Amygdala (tissue), 56 donors: ENCODE data around the gene OR2B6.

ENCODE experiments used
- DNase-seq, 56 donors: peaks; one replicate each; lab custom pipeline; 2025; lab: John Stamatoyannopoulos, UW

Gene OR2B6

GRCh38 chr6:27994616-27995015, 37.6 kb downstream of the OR2B6 start:
- no peak for DNase-seq

GRCh38 chr6:28000351-28001045, 43.5 kb downstream of the OR2B6 start:
- no peak for DNase-seq

GRCh38 chr6:28001351-28001750, 44.3 kb downstream of the OR2B6 start:
- no peak for DNase-seq

- DNase-seq, result no peak
Observed at GRCh38 chr6:28001751-28002150, 44.7 kb downstream of the OR2B6 start.

GRCh38 chr6:28002161-28002560, 45.1 kb downstream of the OR2B6 start:
- no peak for DNase-seq

- no peak for DNase-seq
Observed at GRCh38 chr6:28003059-28003458, 46.0 kb downstream of the OR2B6 start.

- no peak for DNase-seq
Observed at GRCh38 chr6:28003661-28004060, 46.6 kb downstream of the OR2B6 start.

GRCh38 chr6:28004350-28005151, 47.5 kb downstream of the OR2B6 start:
- no peak for DNase-seq

- no peak for DNase-seq
Observed at GRCh38 chr6:28005152-28005890, 48.3 kb downstream of the OR2B6 start.

GRCh38 chr6:28005975-28006374, 48.9 kb downstream of the OR2B6 start:
- DNase-seq, result no peak
